Psoas muscle (tissue), 8 donors: ENCODE results near the gene DCD. TPM values are rescaled to one million over a fixed set of nuclear protein-coding genes. Genes with fewer than 3 reads are reported as not detected.

Source experiments
- ATAC-seq, 4 donors: fragments of 200-7000 bp; cut with Tn5 transposase; one replicate each; pipeline ENCODE4 v1.9.1; 2020; ENCODE audit warnings: moderate library complexity in 3 of 4, mild to moderate bottlenecking in 2 of 4
- DNase-seq, 2 donors: peaks; one replicate each; pipeline ENCODE4 v3.0.0-alpha.2; 2020
- H3K27ac ChIP-seq: fragments of 200-600 bp; one replicate; pipeline ENCODE4 v1.8.0; 2022
- H3K27me3 ChIP-seq, 3 donors: fragments of 200-600 bp in 1 of 3; one replicate each; pipeline versions ENCODE4 v1.6.1 to v1.8.0; 2013 to 2022; ENCODE audit warnings: low read length in 2 of 3, mild to moderate bottlenecking in 2 of 3, moderate library complexity in 1 of 3; ENCODE audit not compliant: insufficient read depth in 3 of 3
- H3K36me3 ChIP-seq, 2 donors: fragments of 200-600 bp in 1 of 2; one replicate each; pipeline versions ENCODE4 v1.6.1 to v1.8.0; 2013 to 2022; ENCODE audit warnings: low read depth in 1 of 2, mild to moderate bottlenecking in 1 of 2, moderate library complexity in 1 of 2; ENCODE audit not compliant: insufficient read depth in 1 of 2
- H3K4me1 ChIP-seq: fragments of 200-600 bp; one replicate; pipeline ENCODE4 v1.8.0; 2022
- H3K4me3 ChIP-seq: fragments of 200-600 bp; one replicate; pipeline ENCODE4 v1.8.0; 2022; ENCODE audit warnings: mild to moderate bottlenecking
- H3K9me3 ChIP-seq: fragments of 200-600 bp; one replicate; pipeline ENCODE4 v1.8.0; 2022
- WGBS, 3 donors: extraction: QIAGEN DNeasy Blood & Tissue Kit; methylation state at CpG; one replicate each; pipeline versions ENCODE4 v1.1.6 to v1.1.7; 2013; 5-methylcytosine and 5-hydroxymethylcytosine counted together
- intact Hi-C, 2 donors: fragments of 100-400 bp; cut with DNase I; formaldehyde crosslinking; loops; one replicate each; pipeline versions ENCODE4 v1.11.0 to v1.14.2; 2022
- long read RNA-seq, 2 donors: library from polyadenylated mRNA; unstranded; transcript quantifications; one replicate each; pipeline ENCODE4 v2.0.0, GENCODE V29; 2021
- polyA plus RNA-seq, 3 donors: library from polyadenylated mRNA; stranded (reverse); fragments of 200-250 nt; gene quantifications; one replicate each; pipeline ENCODE4 v1.2.3, GENCODE V29; 2013
- total RNA-seq, 4 donors: library from RNA; stranded (reverse); fragmentation: NEBNext Ultra II Directional in 2 of 4; extraction: Animal tissue kit (Norgen Biotek cat#: 25700) in 2 of 4; gene quantifications; one replicate each; pipeline versions ENCODE4 v1.2.1 to v1.2.4, GENCODE V29; 2021 to 2023
- TF ChIP-seq, protein P1 (sequence below): fragments of 200-600 bp; IDR thresholded peaks from one replicate; pipeline ENCODE4 v1.8.0; 2022; ENCODE audit warnings: antibody characterized with exemption
- donor health status: healthy with polysubstance abuse.
- donor health status: DM: no; HTN: no; CAD: no; lungs with moderate emphysema.
- donor health status: Bipolar disorder and iron deficiency.
- donor health status: healthy.
- donor health status: DM: yes; HTN: yes; CAD: no.
- donor health status: DM: no; HTN: no; CAD: no.
- donor health status: DM: no; HTN: no; CAD: no.
- donor health status: DM: yes; HTN: yes; CAD: no.

Gene DCD, protein sequence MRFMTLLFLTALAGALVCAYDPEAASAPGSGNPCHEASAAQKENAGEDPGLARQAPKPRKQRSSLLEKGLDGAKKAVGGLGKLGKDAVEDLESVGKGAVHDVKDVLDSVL
- total RNA-seq (not detected), polyA plus RNA-seq (not detected)
- long read RNA-seq, donor 1 = 0 reads
- long read RNA-seq, donor 2 = 0 reads

DNA sequence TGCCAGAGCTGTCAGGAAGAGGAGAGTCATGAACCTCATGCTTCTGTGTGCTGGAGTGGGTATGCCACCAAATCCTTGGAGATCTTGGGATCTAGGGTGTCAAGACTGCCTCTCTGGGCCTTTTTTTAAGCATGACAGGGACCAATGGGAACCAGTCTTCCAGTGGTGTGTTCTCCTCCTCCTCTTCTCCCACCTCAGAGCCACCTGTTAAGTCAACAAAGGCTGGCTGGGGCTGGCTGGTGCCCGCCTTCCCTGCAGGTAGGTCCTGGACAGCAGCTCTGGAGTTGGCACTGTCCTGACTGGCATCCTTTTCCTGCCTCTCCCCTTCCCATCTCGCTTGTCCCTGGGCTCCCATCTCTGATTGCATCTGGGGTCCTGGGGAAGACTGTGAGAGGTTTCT is at the start of gene DCD:
Gene DCD, minus strand, starts transcription at position 101 of the 400 bp plus-strand sequence. Its CDS starts 62 bp downstream, at position 39.
- Histone ChIP-seq H3K4me1 (peaks cover 6% of the 10 kb centered on the region), H3K27me3 (peaks cover 0 to 4% (median 0%) of the 10 kb centered on the region in 3 donors), H3K27ac (no peak within 1 kb of the TSS), H3K4me3 (no peak within 1 kb of the TSS), H3K9me3 (no peaks in the 10 kb centered on the region), H3K36me3 (no peaks in the 10 kb centered on the region)
- ATAC-seq = no peak
- no peak for DNase-seq
- WGBS, 3 donors = 73 to 80% (median 78%) methylated on average over 2 of the region's 2 CpGs
- TF ChIP-seq, protein P1, sequence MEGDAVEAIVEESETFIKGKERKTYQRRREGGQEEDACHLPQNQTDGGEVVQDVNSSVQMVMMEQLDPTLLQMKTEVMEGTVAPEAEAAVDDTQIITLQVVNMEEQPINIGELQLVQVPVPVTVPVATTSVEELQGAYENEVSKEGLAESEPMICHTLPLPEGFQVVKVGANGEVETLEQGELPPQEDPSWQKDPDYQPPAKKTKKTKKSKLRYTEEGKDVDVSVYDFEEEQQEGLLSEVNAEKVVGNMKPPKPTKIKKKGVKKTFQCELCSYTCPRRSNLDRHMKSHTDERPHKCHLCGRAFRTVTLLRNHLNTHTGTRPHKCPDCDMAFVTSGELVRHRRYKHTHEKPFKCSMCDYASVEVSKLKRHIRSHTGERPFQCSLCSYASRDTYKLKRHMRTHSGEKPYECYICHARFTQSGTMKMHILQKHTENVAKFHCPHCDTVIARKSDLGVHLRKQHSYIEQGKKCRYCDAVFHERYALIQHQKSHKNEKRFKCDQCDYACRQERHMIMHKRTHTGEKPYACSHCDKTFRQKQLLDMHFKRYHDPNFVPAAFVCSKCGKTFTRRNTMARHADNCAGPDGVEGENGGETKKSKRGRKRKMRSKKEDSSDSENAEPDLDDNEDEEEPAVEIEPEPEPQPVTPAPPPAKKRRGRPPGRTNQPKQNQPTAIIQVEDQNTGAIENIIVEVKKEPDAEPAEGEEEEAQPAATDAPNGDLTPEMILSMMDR = no peak
- intact Hi-C loops = no loop called here

DNA sequence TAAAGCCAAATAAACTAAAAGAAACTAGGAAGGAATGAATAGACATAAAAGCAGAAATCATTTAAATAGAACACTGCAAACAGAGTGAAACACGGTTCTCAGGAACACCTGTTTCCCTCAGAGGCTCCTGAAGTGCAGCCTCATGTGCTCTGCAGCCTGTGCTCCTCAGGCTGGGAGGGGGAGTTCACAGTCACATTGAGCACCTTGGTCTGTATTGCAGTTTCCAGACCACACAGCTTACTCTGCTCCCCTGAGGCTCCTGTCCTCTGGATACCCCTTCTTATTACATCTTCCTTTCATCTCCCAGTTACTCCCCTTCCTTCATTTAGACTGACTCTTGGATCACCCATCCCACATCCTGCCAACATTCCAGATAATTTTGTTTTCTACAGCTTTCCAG is 49.7 kb upstream of the DCD start:
- no peak overlapping the region for H3K4me3 ChIP-seq
- intact Hi-C loops = no loop called here
- no peak overlapping the region for H3K27ac ChIP-seq
- H3K36me3 ChIP-seq = no peaks in the 10 kb centered on the region
- H3K9me3 ChIP-seq = no peaks in the 10 kb centered on the region
- peaks cover 0 to 5% (median 0%) of the 10 kb centered on the region in 3 donors for H3K27me3 ChIP-seq
- TF ChIP-seq, protein P1 = no peak
- 5 to 9% (median 6%) methylated on average over 1 of the region's 1 CpG for WGBS, 3 donors
- ATAC-seq (no peak), DNase-seq (no peak)
- H3K4me1 ChIP-seq = no peaks in the 10 kb centered on the region

DNA sequence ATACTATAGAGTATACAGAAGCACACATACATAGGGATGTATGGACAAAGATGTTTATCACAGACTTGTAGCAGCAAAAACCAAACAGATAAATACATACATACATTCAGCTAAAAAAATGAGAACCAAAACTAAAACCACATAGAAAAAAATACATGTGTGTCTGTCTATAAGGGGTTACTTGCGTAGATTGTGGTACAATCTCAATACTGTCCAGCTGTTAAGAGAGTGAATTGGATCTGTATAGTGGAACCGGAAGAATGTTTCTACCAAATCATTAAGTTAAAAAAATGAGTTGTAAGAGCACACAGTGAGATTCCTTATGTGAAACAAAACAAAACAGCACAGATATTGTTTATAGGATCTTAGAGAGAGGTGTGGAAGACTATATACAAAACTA is 44.2 kb upstream of the DCD start:
- H3K27me3 ChIP-seq = peaks cover 0 to 5% (median 2%) of the 10 kb centered on the region in 3 donors
- 37 to 69% (median 59%) methylated on average over 2 of the region's 2 CpGs for WGBS, 3 donors
- no peaks in the 10 kb centered on the region for H3K9me3 ChIP-seq
- TF ChIP-seq, protein P1 = no peak
- intact Hi-C loops = no loop called here
- ATAC-seq (no peak), DNase-seq (no peak)
- no peaks in the 10 kb centered on the region for H3K4me1 ChIP-seq
- no peaks in the 10 kb centered on the region for H3K36me3 ChIP-seq
- no peak overlapping the region for H3K4me3 ChIP-seq
- no peak overlapping the region for H3K27ac ChIP-seq

DNA sequence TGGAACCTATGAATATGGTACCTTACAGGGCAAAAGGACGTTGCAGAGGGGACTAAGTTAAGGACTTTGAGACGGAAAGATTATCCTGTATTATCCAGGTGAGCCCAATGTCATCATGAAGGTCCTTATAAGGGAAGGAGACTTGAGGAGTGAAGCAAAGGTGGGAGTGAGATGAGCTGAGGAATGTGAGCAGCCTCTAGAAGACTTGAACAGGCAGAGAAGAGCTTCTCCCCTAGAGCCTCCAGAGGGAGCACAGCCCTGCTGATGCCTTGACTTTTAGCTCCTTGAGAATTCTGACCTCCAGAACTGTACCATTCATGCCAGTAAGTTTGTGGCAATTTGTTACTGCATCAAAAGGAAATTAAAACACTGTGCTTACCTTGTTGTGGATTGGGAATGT is 41.8 kb upstream of the DCD start:
- WGBS, 3 donors = 52 to 65% (median 52%) methylated on average over 2 of the region's 2 CpGs
- DNase-seq (no peak), ATAC-seq (no peak)
- H3K4me1 ChIP-seq = no peaks in the 10 kb centered on the region
- H3K27ac ChIP-seq = no peak overlapping the region
- no peaks in the 10 kb centered on the region for H3K9me3 ChIP-seq
- no peaks in the 10 kb centered on the region for H3K36me3 ChIP-seq
- no peak overlapping the region for H3K4me3 ChIP-seq
- TF ChIP-seq, protein P1 = no peak
- intact Hi-C loops = no loop called here
- peaks cover 0 to 16% (median 2%) of the 10 kb centered on the region in 3 donors for H3K27me3 ChIP-seq

DNA sequence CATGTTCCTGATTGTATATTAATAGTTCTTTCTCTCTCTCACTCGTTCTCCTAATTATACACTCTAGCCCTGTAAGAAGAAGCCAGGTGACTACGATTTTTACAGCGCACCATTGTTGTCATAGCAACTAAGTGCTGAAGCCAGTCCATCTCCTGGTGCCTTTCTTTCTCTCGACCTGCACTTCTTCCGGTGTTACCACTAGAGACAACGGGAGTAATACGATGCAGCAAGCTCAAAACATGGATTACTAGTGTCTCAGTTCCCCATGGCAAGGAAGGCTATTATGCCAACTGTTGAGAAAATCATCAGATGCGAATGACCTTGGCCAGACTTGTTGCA is 40.8 kb upstream of the DCD start:
- no peak for ATAC-seq
- WGBS, 3 donors = 57 to 68% (median 63%) methylated on average over 8 of the region's 8 CpGs
- Histone ChIP-seq H3K4me1 (no peaks in the 10 kb centered on the region), H3K4me3 (no peak overlapping the region), H3K36me3 (no peaks in the 10 kb centered on the region), H3K9me3 (no peaks in the 10 kb centered on the region), H3K27ac (no peak overlapping the region), H3K27me3 (peaks cover 2 to 21% (median 2%) of the 10 kb centered on the region in 3 donors)
- TF ChIP-seq, protein P1 = no peak
- no peak for DNase-seq
- intact Hi-C loops = no loop called here
